CD4-positive, alpha-beta T cell treated with Interleukin-17A for 1 hour (primary cell): Measurements from ENCODE around the gene ZNF500.

ENCODE experiments used
- DNase-seq: peaks from one replicate; pipeline ENCODE4 v3.0.0-alpha.2; 2020

The ZNF500 gene

DNA sequence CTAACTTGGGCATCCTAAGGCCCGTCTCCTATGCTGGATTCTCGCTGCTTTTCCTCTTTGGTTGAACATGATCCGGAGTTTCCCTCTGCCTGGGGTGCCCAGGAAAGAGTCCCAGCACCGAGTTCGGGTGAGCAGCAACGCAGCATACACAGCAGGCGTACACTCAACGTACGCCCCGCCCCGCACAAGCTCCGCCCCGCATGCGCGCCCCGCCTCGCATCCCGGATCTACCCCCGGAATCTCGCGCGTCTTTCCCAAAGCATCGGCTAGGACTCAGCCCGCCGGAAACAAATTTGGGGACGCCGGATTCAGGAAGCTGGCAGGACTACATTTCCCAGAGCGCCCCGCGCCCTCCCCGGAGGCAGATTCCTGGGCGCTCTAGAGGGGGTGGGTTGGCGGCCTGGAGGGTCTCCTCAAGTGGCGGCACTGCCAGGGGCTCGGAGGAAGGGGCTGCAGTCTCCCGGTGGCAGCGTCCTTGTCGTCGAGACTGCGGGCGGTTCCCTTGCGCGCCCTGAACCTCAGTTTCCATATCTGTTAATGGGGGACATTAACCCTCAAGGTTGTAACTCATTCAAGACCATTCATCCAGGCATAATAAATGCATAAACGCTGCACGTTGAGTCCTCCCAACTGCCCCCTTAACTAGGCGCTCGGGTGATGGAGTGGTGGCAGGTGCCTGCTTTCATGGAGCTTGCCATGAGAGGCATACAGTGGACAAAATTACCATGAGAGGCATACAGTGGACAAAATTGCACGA lies 1.8 kb upstream of the ZNF500 start:
- DNase-seq: peak; percentile 91

- peak; percentile 28 for DNase-seq
Measured at GRCh38 chr16:4767872-4768548, 1.0 kb upstream of the ZNF500 start.

- no peak for DNase-seq
Measured at GRCh38 chr16:4765511-4766474, 1.2 kb downstream of the ZNF500 start.

DNA sequence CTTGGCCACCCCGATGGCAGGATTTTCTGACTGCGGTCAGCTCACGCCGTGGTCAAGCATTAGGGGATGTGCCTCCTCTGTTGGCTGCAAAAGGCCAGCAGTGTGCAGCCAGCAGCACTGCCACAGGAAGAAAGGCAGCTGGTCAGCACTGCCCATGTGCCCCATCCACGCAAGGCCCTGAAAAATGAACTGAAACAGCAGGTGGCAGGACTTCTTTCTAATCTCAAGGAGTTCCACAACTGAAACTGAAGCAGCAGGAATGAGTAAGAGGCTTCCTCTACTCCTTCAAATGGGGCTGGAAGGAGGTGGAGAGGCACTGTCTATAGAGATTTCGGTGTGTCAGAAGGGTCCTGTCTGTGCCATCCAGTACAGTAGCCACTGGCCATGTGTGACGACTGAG lies 3.2 kb downstream of the ZNF500 start:
- no peak for DNase-seq

GRCh38 chr16:4762205-4762604 lies 4.8 kb downstream of the ZNF500 start:
- no peak for DNase-seq

DNA sequence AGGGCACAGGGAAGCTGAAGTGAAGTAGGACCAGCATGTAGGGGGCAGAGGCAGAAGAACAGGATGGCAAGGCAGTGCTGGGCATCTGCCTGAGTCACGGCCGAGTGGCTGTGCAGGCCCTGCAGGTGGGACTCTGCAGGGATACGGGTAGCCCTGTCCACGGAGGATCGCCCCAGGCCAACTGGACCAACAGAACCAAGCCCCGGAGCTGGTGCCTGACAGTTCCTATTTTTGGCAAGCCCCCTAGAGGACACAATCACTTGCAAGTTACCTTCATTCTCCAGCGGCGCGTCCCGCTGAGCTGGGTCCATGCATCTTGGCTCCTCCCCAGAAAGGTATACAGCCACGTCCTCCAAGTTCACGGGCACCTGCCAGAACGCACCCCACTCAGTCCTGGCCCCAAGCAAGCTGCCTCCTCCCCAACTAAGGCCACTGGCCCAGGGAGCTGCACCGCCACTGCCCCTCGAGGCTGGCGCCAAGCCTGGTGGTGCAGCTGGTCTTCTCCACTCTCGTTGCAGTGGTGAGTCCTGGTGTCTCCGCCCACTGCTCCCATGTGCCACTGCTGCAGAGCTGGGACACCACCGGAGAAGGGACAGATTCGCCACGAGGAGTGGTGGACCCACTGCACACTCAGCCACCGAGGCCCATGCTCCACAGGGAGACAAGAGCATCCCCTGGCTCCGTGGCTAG lies 6.6 kb downstream of the ZNF500 start:
- DNase-seq: no peak

GRCh38 chr16:4755687-4756086 lies 11.3 kb downstream of the ZNF500 start:
- no peak for DNase-seq

DNA sequence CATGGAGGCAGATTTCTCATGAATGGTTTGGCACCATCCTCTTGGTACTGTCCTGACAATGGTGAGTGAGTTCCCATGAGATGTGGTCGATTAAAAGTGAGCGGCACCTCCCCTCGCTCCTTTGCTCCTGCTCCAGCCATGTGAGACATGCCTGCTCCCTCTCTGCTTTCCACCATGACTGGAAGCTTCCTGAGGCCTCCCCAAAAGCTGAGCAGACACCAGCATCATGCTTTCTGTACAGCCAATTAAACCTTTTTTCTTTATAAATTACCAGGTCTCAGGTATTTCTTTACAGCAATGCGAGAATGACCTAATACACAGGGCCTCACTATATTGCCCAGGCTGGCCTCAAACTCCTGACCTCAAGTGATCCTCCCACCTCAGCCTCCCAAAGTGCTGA lies 12.1 kb downstream of the ZNF500 start:
- no peak for DNase-seq

- DNase-seq: no peak
Measured at GRCh38 chr16:4753227-4753626, 13.7 kb downstream of the ZNF500 start.

DNA sequence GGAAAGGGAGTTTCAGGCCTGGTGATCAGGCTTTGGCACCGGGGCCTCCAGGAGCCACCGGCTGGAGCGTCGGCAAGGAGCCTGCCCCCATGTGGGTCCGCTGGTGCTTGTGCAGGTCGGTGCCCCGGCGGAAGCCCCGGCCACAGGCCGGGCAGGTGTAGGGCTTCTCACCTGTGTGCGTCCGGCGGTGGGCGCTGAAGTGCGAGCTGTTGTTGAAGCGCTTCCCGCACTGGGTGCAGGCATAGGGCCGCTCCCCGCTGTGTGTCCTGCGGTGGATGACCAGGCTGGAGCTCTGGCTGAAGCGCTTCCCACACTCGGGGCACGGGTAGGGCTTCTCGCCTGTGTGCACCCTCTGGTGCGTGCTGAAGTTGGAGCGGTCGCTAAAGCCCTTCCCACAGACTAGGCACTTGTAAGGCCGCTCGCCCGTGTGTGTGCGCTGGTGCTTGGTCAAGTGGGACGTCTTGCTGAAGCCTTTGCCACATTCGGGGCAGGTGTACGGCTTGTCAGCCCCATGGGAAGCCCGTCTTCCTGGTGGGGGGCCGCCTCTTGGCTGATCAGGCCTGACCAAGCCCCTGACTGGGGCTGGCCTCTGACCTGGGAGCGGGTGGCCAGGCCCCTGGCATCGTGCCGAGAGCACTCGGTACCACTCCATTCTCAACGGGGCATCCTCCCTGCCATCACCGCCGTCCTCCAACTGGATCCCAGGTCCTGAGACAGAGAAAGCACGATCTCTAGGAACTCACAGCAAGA lies 14.4 kb downstream of the ZNF500 start:
- DNase-seq: no peak

GRCh38 chr16:4750896-4751295 lies 16.1 kb downstream of the ZNF500 start:
- no peak for DNase-seq

- DNase-seq: no peak
Measured at GRCh38 chr16:4749700-4750257, 17.2 kb downstream of the ZNF500 start.

GRCh38 chr16:4748682-4749411 lies 18.1 kb downstream of the ZNF500 start:
- no peak for DNase-seq

DNA sequence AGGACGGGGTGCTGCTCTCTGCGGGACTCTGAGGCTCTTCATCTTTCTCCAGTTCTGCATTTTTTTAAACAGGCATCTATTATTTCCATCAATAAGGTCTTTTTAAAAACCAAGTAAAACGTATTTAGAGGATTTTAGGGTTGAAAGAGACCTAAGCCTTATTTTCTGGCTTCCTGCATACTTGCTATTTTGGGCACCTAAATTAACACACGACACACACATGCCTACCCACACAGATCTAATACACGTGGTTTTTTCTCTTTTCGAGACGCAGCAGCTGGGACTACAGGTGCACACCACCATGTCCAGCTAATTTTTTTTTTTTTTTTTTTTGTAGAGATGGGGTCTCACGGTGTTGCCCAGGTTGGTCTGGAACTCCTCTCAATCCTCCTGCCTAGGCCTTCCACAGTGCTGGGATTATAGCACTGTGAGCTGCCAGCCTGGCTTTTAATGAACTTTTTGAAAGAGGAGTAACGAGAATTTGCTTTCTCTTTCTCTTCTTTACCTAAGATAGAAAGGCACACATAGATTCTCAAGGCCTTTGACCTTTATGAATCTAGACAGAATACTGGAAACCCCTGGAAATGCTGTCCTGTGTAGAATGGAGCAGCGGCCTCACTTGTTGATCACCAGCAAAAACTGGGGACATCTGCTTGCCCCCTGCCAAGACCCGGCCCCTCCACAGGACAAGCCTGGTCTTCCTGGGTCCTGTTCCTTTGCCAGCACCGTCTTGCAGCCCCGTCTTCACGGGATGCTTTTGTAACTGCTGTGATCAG lies 18.9 kb downstream of the ZNF500 start:
- DNase-seq: no peak

- no peak for DNase-seq
Measured at GRCh38 chr16:4746991-4747574, 19.9 kb downstream of the ZNF500 start.

DNA sequence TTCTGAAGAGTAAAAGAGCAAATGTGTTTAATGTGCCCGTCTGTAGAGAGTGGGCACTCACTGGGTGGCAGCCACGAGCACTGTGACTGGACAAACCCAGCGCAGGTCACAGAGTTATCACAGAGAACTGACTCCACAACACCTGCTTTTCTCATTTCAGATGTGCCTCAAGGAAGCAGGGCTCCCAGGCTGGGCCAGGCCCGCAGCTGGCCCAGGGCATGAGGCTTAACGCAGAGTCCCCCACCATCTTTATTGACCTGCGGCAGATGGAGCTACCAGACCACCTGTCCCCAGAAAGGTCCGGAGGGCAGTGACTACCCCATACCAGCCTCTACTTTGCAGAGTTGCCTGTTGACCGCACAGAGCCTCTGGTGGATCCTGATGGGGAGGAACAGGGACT lies 20.7 kb downstream of the ZNF500 start:
- DNase-seq: no peak

GRCh38 chr16:4745274-4745569 lies 21.7 kb downstream of the ZNF500 start:
- DNase-seq: no peak

DNA sequence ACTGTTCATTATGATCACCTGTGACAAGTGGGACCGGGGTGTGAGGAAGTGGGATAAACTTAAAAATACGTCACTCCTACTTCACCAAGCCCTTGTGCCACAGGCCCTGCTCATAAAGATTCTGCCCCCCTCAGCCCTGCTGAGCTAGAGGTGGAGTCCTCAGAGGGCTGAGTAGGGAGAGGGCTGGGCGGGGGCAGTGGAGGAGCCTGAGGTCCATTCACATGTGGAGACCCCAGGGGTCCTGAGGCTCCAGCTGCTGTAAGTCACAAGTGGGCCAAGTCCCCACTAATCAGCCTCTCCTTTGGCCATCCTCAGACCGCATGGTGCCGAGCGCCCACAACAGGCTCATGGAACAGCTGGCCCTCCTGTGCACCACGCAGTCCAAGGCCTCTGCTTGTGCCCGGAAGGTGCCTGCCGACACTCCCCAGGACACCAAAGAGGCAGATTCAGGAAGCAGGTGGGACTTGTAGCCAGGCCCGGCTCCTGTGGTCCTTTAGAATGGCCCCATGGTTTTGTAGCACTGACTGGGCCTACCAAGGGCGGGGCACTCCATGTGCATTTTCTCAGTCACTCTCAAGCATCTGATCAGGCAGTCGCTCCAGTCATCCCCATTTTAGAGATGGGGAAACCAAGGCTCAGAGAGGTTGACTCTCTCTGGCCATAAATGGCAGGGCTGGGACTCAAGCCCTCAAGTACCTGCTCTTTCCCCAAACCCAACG lies 22.2 kb downstream of the ZNF500 start:
- no peak for DNase-seq

GRCh38 chr16:4743226-4743878 lies 23.6 kb downstream of the ZNF500 start:
- DNase-seq: no peak
